Esophagus mucosa (tissue), 1 donor: ENCODE measurements around the gene UTF1. TPM values are rescaled to one million over a fixed set of nuclear protein-coding genes. Genes with fewer than 3 reads are reported as not detected.

Source experiments
- ATAC-seq: fragments of 200-7000 bp; cut with Tn5 transposase; one replicate; pipeline ENCODE4 v1.9.1; 2020
- total RNA-seq: library from RNA; stranded (reverse); gene quantifications from one replicate; pipeline ENCODE4 v1.2.4, GENCODE V29; 2023
- donor health status: DM: yes; HTN: yes; CAD: no.

The UTF1 gene
- total RNA-seq, 1 donor from 2014 or later: not detected

DNA sequence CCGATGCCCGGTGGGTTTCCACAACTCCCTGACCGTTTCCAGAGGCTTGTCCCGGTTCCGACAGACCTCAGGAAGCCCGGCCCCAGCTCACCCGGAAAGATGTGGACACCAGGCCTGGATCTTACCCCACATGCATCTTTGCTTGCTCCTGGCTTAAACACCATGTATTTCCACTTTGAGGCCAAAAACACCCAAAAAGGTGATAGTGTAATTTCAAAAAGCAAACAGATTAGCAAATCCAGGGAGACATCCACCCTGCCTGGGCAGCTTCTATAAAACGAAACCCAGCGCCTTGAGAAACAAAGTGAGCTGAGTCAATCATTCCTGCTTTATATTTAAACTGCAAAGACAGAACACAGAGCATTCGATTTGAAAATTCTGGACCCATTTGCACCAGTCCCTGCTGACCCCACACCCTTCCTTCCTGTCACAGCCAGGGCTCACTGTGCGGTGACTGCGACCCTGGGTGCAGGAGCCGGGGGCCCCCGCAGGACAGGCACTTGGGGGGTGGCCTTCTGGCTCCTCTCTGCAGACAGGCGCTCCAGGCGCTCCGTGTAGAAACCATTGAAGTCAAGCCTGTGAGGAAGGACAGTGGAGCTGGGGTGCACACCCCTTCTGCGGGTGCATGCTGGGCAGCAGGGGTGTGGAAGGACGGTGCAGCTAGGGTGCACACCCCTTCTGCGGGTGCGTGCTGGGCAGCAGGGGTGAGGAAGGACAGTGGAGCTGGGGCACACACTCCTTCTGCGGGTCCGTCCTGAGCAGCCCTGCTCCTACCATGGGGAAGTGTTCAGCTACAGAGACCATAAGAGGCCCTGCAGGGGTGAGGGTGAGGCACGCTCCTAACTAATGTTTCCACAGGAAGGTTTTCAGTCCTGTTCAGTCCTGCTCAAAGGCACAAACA lies 49.6 kb downstream of the UTF1 start:
- no peak for ATAC-seq

DNA sequence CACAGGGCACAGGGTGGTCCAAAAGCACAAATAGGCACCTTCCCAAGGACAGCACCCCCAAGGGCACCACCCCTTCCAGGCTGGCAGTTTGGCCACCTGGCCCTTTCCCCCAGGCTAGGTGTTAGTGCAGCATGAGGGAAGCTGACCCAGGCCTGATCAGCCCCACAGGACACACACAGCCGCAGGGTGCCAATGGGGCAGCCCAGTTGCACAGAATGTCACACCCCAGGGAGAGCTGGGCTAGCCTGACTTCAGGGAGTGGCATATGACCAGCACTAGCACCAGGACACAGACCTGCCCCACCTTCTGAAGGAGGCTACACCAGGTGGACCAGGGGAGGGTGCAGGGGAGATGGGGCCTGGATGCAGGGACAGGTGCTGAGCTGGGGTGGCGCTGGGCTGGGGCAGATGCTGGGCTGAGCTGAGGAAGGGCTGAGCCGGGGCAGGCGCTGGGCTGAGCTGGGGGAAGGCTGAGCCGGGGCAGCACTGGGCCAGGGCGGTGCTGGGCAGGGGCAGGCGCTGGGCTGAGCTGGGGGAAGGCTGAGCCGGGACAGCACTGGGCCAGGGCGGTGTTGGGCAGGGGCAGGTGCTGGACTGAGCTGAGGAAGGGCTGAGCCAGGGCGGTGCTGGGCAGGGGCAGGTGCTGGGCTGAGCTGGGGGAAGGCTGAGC lies 50.5 kb downstream of the UTF1 start:
- peak; percentile 9 for ATAC-seq

GRCh38 chr10:133281084-133281483 lies 51.1 kb downstream of the UTF1 start:
- ATAC-seq: no peak

Other genes starting within 250 kb of the UTF1 start
- gene ADGRA1, start 142.3 kb upstream of the UTF1 start, total RNA-seq: not detected
- gene KNDC1, start 70.0 kb upstream of the UTF1 start, total RNA-seq: 3.8 TPM
- 0.12 TPM for gene VENTX, start 7.6 kb downstream of the UTF1 start, total RNA-seq
- 2.5 TPM for gene ADAM8, start 46.7 kb downstream of the UTF1 start, total RNA-seq
- gene TUBGCP2, start 78.7 kb downstream of the UTF1 start, total RNA-seq: 35.8 TPM
- 34.9 TPM for gene ZNF511, start 78.7 kb downstream of the UTF1 start, total RNA-seq
- gene CALY, start 106.7 kb downstream of the UTF1 start, total RNA-seq: not detected
- not detected for gene PRAP1, start 117.2 kb downstream of the UTF1 start, total RNA-seq
- 10.2 TPM for gene FUOM, start 127.8 kb downstream of the UTF1 start, total RNA-seq
- 79.5 TPM for gene ECHS1, start 143.1 kb downstream of the UTF1 start, total RNA-seq
- gene PAOX, start 149.0 kb downstream of the UTF1 start, total RNA-seq: 11.3 TPM
- 35.2 TPM for gene MTG1, start 163.9 kb downstream of the UTF1 start, total RNA-seq
- gene SPRN, start 194.4 kb downstream of the UTF1 start, total RNA-seq: 0.12 TPM
- gene SCART1, start 223.7 kb downstream of the UTF1 start, total RNA-seq: 0.56 TPM